GM18508 (cell line): ENCODE results near the gene HOXA2.

Source experiments
- ATAC-seq: cut with Tn5 transposase; IDR thresholded peaks from one replicate; pipeline ENCODE4 v1.9.1; 2021; ENCODE audit warnings: moderate number of reproducible peaks; ENCODE audit not compliant: insufficient read depth, unreplicated experiment

The HOXA2 gene

DNA sequence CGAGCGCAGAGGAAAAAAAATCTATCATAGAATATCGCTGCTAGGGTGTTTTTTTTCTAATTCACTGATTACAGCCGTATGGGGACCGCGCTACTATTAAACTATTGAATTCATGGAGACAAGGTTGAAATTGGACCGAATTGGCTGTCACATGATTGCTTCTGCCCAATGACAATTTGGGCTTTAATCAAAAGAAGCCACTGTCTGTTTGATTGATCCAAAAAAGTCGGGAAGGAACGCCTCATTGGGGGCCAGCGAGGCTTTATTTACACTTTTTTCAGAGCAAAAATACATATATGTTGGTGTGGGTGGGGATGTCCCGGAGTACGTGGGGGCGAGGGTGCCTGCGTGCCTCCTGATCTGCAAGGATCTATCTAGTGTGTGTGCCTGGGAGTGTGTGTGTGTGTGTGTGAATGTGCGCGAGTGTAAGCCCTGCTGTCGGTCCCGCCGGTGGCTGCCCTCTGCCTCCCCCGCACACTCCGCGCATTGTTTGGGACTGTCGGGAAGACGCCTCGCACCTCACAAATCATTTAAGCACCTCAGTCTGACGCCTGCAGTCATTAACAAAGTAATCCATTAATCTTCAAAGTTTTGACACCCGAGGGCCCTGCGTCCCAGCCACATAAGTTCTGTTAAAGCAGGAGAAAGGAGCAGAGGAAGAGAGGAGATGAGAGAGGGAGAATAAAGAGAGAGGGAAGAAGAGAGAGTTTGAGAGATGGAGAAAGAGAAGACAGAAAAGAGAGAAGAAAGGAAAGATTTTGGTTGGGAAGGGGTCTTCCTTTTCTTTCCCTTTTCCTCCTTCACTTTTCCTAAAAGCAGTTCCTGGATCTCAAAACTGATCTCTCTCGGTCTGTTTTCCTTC lies at the start of gene HOXA2:
HOXA2 (minus strand) TSS at position 103 of the 862 bp plus-strand sequence. CDS start 183 bp downstream, outside the sequence.
- no peak for ATAC-seq

DNA sequence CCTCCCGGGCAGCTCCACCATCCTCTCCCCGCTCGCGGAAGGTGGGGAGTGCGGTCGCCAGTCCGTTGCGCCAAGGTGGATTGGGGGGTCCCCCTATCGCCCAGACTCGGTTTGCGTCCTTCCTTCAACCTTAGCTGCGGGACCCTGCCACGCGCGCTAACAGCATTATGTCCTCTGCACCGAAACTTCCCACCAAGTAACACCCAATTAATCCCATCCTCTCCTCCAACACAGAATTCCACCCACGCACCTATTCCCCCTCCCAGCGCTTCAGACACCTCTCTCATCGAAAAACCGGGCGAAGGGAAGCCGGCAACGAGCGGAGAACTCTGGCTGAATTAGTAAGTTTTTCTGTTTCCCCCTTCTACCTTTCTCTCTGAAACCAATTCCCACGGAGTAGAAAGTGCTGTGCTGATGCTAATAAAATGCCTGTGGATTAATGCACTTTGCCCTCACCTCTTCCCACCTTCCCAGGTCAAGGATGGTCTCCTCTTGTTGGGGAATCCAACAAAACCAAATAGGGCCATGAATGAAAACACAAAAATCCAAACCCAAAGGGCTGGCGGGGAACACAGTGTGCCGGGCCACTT lies 49.0 kb upstream of the HOXA2 start:
- no peak for ATAC-seq

DNA sequence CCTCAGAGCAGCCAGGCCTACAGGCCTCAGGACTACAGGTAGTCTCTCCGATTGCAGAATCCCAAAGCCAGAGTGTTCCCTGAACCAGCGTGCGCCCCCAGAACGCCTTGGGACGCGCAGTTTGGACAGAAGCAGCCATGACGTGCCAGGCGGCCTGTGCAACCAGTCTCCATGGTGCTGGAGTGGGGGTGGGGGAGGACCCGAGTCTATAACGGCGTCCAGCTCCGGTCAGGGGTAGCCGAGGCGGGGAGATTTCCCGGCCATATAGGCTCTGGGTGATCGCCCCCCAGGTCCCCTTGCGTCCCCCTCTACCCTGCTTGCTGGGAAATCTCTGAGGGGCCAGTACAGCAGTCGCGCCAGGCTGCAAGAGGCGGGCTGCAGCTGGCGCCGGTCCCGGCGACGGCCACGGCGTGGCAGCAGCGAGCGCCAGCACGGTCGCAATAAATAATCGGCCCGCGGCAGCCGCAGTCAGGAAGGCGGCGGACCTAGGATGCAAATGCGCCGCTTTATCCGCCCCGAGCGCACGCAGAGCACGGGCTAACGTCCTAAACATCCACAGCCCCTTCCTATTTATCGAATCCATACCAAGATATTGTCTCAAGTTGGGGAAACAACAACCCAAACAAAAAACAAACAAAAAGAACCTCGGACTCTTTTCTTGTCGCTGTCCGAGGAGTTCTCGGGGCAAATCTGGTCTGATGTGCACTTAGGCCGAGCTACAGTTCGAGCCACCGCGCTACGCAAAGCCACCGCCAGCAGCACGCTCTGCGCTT lies 48.3 kb upstream of the HOXA2 start:
- no peak for ATAC-seq

DNA sequence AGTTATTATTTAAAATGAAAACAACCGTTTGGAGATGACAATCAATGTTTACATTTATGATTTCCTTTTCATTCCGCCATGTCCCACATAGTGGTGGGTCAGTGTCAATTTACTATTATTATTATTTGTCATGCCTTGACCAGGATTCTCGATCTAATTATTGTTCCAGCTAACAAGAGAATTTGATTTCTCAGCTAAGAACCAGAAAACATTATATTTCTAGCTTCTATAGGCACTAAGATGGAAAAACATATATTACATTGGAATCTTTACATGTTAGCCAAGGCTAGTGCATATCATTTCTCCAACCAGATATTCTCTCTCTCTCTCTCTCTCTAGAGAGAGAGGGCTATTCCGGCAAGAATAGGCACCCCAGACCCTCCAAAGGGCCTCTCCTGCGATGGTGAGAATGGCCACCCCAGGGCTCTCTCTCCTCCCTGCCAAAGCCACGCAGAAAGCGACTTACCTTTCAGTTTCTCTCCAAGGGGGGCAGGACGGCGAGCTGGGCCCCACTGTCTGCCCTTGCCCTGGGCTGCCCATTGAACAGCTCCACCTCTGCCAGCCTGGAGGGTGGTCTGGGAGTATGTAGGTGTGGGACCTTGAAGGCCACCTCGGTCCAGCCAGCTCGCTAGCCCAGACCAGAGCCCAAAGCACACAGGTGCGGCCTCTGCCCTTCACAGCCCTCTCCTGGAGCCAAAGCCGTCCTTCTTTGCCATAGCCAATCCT lies 47.5 kb upstream of the HOXA2 start:
- ATAC-seq = no peak

DNA sequence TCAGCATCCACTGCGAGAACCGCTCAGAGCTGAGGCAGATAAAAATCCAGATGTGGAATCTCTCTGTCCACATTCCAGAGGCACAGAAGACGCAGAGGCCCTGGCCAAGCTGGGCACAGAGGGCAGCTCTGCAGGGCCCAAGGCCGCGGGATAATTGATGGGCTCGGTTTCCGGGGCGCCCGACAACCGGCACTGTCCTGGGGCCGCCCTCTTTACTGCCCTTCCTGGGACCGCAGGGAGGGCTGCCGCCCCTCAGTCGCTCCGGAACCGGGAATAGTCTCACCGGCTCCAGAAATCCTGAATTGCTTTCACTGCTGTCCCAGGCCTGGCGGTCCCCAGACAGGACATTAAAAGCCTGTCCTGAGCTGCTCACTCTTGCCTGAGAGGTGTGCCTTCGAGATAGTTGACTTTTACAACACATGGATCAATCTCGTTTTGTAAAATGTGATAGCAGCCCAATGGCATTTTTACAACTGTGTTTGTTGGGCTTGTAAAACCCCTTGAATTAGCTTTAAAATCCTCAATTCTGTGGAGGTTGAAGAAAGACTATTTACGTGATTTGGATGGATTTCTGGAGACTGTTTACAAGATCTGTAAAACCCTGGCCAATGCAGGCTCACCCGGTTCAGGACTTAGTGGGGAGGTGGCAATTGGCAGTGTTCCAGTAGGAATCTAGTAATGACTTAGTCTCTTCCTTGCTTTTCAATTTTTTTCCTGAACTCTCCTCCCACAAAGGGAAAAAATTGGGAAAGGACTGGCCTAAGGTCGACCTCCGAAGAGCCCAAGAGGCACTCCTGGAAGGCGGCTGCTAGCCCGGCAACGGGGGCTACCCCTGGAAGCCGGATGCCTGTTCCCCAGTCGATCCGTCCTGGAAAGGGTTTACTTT lies 46.5 kb upstream of the HOXA2 start:
- no peak for ATAC-seq

DNA sequence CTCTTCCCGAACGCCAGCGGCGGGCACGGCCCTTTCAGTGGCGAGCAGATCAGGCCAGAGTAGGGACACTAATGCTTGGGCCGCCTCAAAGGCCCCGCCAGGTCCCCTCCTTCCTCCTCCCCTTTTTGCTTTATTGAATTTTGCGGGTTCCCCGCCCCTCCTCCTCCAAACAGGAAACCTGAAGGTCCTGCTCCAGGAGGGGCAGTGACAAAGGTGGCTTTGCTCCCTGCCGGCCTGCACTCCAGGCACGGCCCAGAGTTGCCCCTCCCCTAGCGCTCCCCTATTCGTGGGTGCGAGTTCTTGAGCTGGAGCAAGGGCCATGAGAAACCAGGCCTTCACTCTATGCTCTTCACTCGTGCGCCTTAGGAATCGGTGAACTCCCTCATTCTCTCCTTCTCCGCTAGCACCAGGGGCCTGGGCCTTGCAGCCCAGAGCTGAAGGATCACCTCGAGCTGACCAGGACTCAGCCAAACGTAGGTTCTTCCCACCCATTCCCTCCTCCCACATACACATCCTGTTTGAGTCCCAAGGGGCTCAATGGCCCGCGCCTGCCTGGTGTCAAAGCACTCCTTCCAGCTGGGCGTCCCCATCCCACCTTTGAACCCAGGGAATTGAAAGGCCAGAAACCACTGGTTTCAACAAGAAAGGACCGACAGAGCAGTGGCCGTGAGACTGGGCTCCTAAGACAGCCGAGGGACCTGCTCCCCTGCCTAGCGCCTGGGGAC lies 45.7 kb upstream of the HOXA2 start:
- no peak for ATAC-seq

DNA sequence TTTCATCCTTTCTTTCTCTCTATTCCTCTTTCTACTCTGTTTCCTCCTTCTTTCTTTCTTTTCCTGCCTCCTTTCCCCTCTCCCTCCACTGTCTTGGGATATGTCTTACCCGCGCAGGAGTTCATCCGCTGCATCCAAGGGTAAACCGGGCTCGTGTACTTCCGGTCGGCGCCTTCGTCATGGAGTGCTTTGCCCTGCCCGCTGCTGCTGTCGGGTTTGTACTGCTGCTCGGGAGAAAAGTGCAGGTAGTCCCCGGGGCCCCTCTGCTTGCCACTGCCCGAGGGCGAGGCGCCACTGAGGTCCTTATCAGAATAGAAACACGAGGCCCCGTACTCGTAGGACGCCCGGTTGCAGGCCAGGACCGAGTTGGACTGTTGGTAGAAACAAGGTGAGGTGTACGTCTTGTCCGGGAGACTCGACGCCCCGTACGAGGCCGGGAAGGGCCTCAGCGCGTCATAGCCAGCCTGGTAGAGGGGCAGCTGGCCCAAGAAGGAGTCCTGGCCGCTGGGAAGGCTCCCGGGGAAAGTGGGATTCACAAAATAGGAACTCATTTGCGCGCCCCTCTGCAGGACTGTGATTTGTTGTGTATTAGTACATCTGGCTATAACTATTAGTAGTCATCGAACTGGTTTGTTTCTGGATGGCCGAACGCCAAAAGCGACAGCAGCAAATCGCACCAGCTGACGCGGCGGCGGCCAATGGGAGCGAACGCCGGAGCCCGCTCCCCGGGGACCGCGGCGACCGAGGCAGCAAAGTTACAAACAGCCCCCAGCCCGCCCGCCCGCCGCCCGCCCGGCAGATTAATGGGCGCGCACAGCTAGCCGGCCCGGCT lies 44.9 kb upstream of the HOXA2 start, which contains the start of gene HOXA6:
HOXA6 (minus strand) TSS at position 576 of the 832 bp plus-strand sequence; CDS start at position 551, 25 bp downstream.
- ATAC-seq = no peak

DNA sequence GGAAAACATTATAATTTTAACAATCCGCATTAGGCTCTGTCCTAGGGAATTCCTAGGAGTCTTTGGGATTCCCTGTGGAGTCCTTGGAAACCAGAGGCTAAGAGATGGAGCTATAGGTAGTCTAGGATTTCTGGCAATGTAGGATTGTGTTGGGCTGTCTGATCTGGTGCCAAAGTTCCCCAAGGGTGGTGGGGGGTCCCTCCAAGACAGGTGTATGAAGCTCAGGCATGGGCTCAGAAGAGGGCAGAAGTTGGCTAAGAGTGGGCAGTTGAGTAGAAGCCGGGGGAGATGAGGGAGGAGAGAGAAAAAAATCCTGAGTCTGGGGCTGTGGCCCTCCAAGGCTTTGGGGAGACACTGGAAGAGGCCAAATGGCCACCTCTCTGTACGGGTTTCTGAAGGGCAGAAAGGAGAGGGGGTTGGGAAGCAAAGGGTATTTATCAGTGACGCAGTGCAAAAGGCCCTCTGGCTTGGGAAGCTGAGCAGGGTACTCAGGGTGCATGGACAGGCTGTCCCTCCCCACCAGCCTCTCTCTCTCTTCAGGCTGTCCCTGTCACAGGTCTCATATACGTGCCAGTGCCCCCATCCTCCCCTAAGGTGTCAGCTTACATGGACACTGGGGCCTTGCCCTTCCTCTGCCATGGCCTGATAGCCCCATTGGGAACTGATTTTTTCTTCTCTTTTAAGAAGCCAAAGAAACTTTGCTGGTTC lies 44.2 kb upstream of the HOXA2 start:
- ATAC-seq = no peak

DNA sequence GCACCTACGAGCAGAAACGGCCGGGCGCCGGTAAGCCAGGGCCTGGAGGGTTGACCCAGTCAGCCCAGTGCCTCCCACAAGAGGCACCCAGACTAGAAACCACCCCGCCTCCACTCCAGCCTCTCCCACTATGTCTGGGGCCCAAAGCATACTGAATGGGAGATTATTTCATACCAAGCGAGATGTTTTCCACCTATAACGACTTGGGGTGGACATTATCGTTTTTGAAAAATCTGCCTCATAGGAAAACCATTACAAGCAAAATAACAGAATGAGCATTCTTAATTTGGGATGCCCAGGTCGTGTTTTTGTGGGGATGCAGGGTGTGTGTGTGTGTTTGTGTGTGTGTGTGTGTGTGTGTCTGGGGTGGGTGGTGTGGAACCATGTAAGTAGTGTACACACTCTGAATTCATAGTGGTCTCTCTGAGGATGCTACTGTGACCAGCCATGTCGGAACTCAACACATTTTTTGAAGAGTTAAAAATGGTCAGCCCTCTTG lies 43.5 kb upstream of the HOXA2 start:
- ATAC-seq = no peak

DNA sequence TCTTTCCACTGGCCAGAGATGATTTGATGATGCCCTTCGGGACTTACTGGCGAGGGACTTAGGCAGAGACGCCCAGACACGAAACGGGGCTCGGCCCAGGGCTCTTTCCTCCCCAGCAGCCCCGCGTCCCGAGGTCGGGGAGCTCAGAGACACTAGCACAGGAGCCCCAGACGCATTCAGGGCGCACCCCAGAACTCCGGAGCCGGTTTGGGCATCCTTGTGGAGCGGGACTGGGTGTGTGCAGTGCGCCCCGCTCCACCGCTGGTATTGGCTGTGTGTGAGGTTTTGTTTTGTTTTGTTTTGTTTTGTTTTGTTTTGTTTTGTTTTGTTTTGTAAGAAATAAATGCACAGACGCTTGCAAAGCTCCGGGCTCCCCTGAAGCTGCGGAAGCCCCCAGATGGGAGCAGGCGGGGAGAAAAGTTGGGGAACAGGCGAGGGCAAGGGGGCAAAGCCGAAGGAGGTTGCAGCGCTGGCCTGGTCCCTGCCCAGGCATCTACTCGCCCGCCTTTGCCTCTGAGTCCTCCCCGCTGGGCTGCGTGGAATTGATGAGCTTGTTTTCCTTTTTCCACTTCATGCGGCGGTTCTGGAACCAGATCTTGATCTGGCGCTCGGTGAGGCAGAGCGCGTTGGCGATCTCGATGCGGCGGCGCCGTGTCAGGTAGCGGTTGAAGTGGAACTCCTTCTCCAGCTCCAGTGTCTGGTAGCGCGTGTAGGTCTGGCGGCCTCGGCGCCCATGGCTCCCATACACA lies 42.9 kb upstream of the HOXA2 start:
- no peak for ATAC-seq

DNA sequence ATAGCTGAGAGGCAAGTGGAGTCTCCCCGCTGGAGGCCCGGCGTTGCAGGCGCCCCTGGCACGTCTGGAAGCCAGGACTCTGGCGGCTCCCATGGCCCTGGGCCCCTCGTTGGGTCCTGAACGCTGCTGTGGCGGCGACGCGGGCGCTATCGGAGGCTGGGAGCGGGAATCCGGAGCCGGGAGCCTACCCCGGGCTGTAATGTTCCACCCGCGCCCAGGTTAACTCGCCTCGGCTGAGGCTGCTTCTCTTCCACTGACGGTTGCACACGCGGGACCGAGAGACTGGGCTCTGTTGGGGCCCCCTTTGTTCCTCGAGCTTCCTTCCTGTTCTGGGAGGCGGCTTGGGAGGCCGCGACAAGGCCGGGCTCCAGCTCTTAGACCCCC lies 42.3 kb upstream of the HOXA2 start:
- no peak for ATAC-seq

DNA sequence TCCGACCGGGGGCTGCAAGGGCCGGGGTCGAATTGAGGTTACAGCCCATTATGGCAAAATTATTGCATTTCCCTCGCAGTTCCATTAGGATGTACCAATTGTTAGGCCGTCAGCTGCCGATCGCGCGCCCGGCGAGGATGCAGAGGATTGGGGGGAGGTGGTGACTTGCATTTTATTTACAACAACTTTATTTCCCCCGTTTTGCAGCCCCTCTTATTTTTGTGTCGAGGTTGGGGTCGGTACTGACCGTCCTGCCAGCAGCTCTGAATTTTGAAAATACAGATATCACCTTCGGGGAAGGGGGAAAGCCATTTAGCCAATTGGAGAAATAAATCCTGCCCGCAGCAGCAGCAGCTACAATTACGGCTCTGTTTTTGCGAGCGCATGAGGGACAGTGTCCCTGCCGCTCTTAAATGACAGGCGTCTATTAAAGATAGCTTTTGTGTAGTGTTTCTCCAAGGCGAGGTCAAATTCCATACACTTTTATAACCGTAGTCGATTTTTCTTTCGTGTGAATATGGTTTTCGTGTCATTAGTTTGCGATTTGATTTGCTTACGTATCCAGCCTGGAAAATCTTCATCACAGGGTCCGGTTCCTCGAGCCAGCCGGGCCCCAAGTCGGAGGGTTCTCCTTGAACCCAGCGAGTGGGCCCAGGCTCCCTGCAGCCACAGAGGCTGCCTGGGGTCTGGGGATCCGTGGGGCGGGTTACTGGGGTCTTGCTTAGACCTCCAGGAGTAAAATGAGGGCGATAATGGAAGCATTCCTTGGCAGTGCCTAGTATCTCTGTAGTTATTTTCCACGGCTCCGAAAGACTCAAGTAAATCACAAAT lies 41.7 kb upstream of the HOXA2 start:
- no peak for ATAC-seq

DNA sequence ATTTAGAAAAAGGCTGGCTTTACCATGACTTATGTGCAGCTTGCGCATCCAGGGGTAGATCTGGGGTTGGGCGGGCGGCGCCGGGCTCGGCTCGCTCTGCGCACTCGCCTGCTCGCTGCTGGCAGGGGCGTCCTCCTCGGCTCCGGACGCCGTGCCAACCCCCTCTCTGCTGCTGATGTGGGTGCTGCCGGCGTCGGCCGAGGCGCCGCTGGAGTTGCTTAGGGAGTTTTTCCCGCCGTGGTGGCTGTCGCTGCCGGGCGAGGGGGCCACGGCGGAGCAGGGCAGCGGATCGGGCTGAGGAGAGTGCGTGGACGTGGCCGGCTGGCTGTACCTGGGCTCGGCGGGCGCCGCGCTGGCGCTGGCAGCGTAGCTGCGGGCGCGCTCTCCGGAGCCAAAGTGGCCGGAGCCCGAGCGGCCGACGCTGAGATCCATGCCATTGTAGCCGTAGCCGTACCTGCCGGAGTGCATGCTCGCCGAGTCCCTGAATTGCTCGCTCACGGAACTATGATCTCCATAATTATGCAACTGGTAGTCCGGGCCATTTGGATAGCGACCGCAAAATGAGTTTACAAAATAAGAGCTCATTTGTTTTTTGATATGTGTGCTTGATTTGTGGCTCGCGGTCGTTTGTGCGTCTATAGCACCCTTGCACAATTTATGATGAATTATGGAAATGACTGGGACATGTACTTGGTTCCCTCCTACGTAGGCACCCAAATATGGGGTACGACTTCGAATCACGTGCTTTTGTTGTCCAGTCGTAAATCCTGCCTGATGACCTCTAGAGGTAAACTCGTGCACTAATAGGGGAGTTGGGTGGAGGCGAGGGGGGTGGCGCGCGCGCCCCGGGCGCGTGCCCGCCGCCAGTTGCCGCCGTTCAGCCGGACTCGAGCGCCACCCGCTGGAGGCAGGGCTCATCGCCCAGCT lies 40.8 kb upstream of the HOXA2 start, which contains the start of gene HOXA5:
HOXA5 (minus strand) TSS at position 659 of the 927 bp plus-strand sequence; CDS start at position 585, 74 bp downstream.
- ATAC-seq = no peak

DNA sequence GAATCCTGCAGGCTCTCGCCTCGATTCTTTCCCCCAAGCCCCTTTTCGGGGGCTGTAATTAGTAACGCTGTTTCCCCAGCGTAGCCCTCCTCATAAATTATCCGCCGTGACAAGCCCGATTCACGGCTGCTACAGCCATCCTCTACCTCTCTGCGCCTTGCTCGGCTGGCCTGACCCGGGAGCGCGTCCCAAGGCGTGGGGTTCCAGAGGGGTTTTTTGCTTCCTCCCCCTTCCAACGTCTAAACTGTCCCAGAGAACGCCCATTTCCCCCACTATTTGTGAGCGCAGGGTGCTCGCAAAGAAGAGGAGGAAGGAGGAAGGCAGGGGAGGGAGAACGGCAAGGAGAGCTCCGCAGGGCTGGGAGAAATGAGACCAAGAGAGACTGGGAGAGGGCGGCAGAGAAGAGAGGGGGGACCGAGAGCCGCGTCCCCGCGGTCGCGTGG lies 40.1 kb upstream of the HOXA2 start:
- no peak for ATAC-seq
